ENCODE measurements around the gene C10orf67. TPM values are rescaled to one million over a fixed set of nuclear protein-coding genes. Genes with fewer than 3 reads are reported as not detected.

The C10orf67 gene
- total and polyA plus RNA-seq, 2 experiments from 2014 or later = under 0.01 to 1.1 TPM

GRCh38 chr10:23326544-23327307 is 17.9 kb downstream of the C10orf67 start:
- Histone ChIP-seq H3K27ac (no peak overlapping the region), H3K9me2 (ENCODE audit: insufficient read depth) (no peaks in the 10 kb centered on the region), H2AFZ (no peak overlapping the region), H3K36me3 (ENCODE audit: low read depth) (no peaks in the 10 kb centered on the region), H3K79me2 (ENCODE audit: insufficient read depth) (no peaks in the 10 kb centered on the region), H3K4me3 (no peak overlapping the region), H3K9ac (no peak overlapping the region), H4K20me1 (ENCODE audit: insufficient read depth) (no peaks in the 10 kb centered on the region), H3K4me2 (ENCODE audit: unreplicated experiment) (no peak overlapping the region), H3K9me3 (ENCODE audit: low read depth) (no peaks in the 10 kb centered on the region), H3K4me1 (ENCODE audit: insufficient read depth) (0 out of 2 replicates have a peak, but pooled peaks cover 2% of the 10 kb centered on the region), H3K27me3 (replicated peaks; ENCODE audit: insufficient read depth) (no peaks in the 10 kb centered on the region), H3F3A (ENCODE audit: insufficient read depth) (no peaks in the 10 kb centered on the region)
- TF ChIP-seq EZH2 (IDR thresholded peaks at IDR 0.05; ENCODE audit: insufficient read depth, poor library complexity, severe bottlenecking) (no peak), EZH2phosphoT487 (IDR thresholded peaks at IDR 0.05; ENCODE audit: insufficient read depth, low read depth) (no peak)
- DNase-seq = no peak
- WGBS, 2 experiments (ENCODE audit: low coverage in 1 of 2, low lambda C conversion rate in 2 of 2, missing lambda C conversion rate in 2 of 2) = 76 to 79% methylated on average over 5 of the region's 5 CpGs
- in situ Hi-C loops (cut with MboI) = no loop called here

DNA sequence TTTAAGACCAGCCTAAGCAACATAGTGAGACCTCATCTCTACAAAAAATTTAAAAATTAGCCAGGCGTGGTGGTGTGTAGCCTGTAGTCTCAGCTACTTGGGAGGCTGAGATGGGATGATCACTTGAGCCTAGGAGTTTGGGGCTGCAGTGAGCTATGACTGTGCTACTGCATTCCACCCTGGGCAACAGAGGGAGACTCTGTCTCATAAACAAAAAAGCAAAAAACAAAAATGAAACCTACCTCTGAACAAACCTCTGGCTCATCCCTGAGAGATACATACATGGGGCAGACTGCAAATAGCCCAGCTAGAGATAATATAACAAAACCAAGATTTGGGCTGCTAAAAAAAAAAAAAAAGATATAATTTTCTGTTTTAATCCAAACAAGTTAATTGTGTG is 19.5 kb downstream of the C10orf67 start:
- Histone ChIP-seq H3K4me3 (no peak overlapping the region), H3K27me3 (replicated peaks; ENCODE audit: insufficient read depth) (no peaks in the 10 kb centered on the region), H3K9me2 (ENCODE audit: insufficient read depth) (no peaks in the 10 kb centered on the region), H3K27ac (no peak overlapping the region), H2AFZ (no peak overlapping the region), H3F3A (ENCODE audit: insufficient read depth) (no peaks in the 10 kb centered on the region), H3K36me3 (ENCODE audit: low read depth) (no peaks in the 10 kb centered on the region), H3K4me1 (ENCODE audit: insufficient read depth) (no peaks in the 10 kb centered on the region), H4K20me1 (ENCODE audit: insufficient read depth) (no peaks in the 10 kb centered on the region), H3K9ac (no peak overlapping the region), H3K9me3 (ENCODE audit: low read depth) (no peaks in the 10 kb centered on the region), H3K79me2 (ENCODE audit: insufficient read depth) (no peaks in the 10 kb centered on the region), H3K4me2 (ENCODE audit: unreplicated experiment) (no peak overlapping the region)
- WGBS, 2 experiments (ENCODE audit: low coverage in 1 of 2, low lambda C conversion rate in 2 of 2, missing lambda C conversion rate in 2 of 2) = 75 to 79% methylated on average over 1 of the region's 1 CpG
- TF ChIP-seq EZH2phosphoT487 (IDR thresholded peaks at IDR 0.05; ENCODE audit: insufficient read depth, low read depth) = no peak
- TF ChIP-seq EZH2 (IDR thresholded peaks at IDR 0.05; ENCODE audit: insufficient read depth, poor library complexity, severe bottlenecking) = no peak
- no peak for DNase-seq
- in situ Hi-C loops (cut with MboI) = no loop called here

DNA sequence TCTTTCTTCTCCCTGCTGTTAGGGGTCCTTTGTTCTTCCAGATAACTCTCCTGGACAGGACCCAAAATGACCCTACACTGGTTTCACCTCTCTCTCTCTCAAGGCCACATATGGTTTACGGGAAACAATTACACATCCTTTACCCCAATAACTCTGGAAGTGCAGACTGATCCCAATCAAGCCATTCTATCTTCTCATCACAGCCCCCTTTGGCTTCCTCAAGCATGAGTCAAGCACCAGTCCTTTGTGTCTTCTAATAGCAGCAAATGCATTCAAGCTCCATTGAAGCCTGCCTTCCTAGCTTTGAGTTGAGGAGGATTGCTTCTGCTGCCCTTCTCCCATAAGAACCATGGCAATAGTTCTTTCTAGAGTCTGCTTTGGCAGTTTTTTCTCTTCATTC is 20.2 kb downstream of the C10orf67 start:
- TF ChIP-seq EZH2 (IDR thresholded peaks at IDR 0.05; ENCODE audit: insufficient read depth, poor library complexity, severe bottlenecking) (no peak), EZH2phosphoT487 (IDR thresholded peaks at IDR 0.05; ENCODE audit: insufficient read depth, low read depth) (no peak)
- no peaks in the 10 kb centered on the region for H3K36me3 ChIP-seq (ENCODE audit: low read depth)
- in situ Hi-C loops (cut with MboI) = loop anchor here (25.0 kb wide), 1 partner anchor 363 kb away; no protein-coding TSS in a partner anchor
- H3K79me2 ChIP-seq (ENCODE audit: insufficient read depth) = no peaks in the 10 kb centered on the region
- no peak for DNase-seq
- H2AFZ ChIP-seq = no peak overlapping the region
- H3K27me3 ChIP-seq (replicated peaks; ENCODE audit: insufficient read depth) = no peaks in the 10 kb centered on the region
- H3K4me2 ChIP-seq (ENCODE audit: unreplicated experiment) = no peak overlapping the region
- 88 to 93% methylated on average over 1 of the region's 1 CpG for WGBS, 2 experiments (ENCODE audit: low coverage in 1 of 2, low lambda C conversion rate in 2 of 2, missing lambda C conversion rate in 2 of 2)
- H3K9me2 ChIP-seq (ENCODE audit: insufficient read depth) = no peaks in the 10 kb centered on the region
- H4K20me1 ChIP-seq (ENCODE audit: insufficient read depth) = no peaks in the 10 kb centered on the region
- no peaks in the 10 kb centered on the region for H3K9me3 ChIP-seq (ENCODE audit: low read depth)
- H3F3A ChIP-seq (ENCODE audit: insufficient read depth) = no peaks in the 10 kb centered on the region
- no peaks in the 10 kb centered on the region for H3K4me1 ChIP-seq (ENCODE audit: insufficient read depth)
- H3K27ac ChIP-seq = no peak overlapping the region
- no peak overlapping the region for H3K4me3 ChIP-seq
- H3K9ac ChIP-seq = no peak overlapping the region

- TF ChIP-seq EZH2 (IDR thresholded peaks at IDR 0.05; ENCODE audit: insufficient read depth, poor library complexity, severe bottlenecking) (no peak), EZH2phosphoT487 (IDR thresholded peaks at IDR 0.05; ENCODE audit: insufficient read depth, low read depth) (no peak)
- H3K79me2 ChIP-seq (ENCODE audit: insufficient read depth) = no peaks in the 10 kb centered on the region
- no peaks in the 10 kb centered on the region for H3K9me3 ChIP-seq (ENCODE audit: low read depth)
- no peaks in the 10 kb centered on the region for H3F3A ChIP-seq (ENCODE audit: insufficient read depth)
- in situ Hi-C loops (cut with MboI) = loop anchor here (25.0 kb wide), 1 partner anchor 365 kb away; no protein-coding TSS in a partner anchor
- 87 to 100% methylated on average over 1 of the region's 1 CpG for WGBS, 2 experiments (ENCODE audit: low coverage in 1 of 2, low lambda C conversion rate in 2 of 2, missing lambda C conversion rate in 2 of 2)
- H3K27ac ChIP-seq = no peak overlapping the region
- DNase-seq = no peak
- no peaks in the 10 kb centered on the region for H3K4me1 ChIP-seq (ENCODE audit: insufficient read depth)
- no peak overlapping the region for H3K9ac ChIP-seq
- H4K20me1 ChIP-seq (ENCODE audit: insufficient read depth) = no peaks in the 10 kb centered on the region
- no peak overlapping the region for H2AFZ ChIP-seq
- no peak overlapping the region for H3K4me3 ChIP-seq
- no peak overlapping the region for H3K4me2 ChIP-seq (ENCODE audit: unreplicated experiment)
- H3K9me2 ChIP-seq (ENCODE audit: insufficient read depth) = no peaks in the 10 kb centered on the region
- H3K36me3 ChIP-seq (ENCODE audit: low read depth) = no peaks in the 10 kb centered on the region
- H3K27me3 ChIP-seq (replicated peaks; ENCODE audit: insufficient read depth) = no peaks in the 10 kb centered on the region
These were observed 22.5 kb downstream of the C10orf67 start for GRCh38 chr10:23322082-23322481.
